GM12874 (cell line): Measurements from ENCODE around the gene PPP1R10.

Source experiments
- TF ChIP-seq, protein P1 (sequence below): IDR thresholded peaks from 2 replicates; pipeline ENCODE4 v1.5.1; 2011; ENCODE audit warnings: low read depth, mild to moderate bottlenecking, control low read depth, low read length, moderate library complexity; ENCODE audit not compliant: insufficient read depth

Gene PPP1R10

DNA sequence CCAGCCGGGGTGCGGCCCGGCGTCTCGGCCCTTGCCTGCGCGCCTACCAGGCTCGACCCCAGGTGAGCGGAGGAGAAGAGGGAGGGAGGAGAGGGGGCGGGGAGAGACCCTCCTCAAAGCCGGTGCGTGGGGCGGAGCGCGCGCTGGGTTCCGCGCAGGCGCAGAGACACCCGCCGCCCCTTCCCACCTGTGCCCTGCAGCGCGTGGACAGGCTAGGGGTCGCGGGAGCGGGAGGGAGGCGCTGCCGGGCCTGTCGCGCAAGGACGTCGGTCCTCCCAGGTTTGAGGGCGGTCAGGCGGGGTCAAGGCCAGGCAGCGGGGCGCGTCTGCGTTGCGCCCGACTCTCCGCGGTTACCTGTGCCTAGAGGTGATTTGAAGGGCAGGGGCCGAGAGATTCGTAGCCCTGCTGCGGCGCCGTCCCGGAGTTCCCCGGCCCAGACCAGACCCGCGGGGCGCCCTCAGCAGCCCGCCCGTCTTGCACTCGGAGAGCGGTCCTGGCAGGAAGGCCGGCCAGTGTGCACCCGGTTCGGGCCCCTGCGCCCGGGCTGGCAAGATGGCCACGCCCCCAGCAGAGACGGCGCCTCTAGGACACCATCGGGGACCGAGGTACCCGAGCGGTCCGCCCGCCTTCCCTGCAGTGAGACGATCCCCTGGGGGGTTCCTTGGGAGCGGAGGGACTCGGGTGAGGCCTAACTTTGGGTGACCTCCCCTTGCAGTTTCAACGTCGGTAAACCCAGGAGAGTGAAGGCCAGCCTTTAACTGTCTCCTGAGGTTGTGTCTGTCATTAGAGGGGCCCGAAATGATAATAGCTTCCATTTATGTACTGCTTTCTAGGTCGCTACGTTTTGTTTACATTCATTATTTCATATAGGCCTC lies 30.4 kb upstream of the PPP1R10 start:
- TF ChIP-seq, protein P1, sequence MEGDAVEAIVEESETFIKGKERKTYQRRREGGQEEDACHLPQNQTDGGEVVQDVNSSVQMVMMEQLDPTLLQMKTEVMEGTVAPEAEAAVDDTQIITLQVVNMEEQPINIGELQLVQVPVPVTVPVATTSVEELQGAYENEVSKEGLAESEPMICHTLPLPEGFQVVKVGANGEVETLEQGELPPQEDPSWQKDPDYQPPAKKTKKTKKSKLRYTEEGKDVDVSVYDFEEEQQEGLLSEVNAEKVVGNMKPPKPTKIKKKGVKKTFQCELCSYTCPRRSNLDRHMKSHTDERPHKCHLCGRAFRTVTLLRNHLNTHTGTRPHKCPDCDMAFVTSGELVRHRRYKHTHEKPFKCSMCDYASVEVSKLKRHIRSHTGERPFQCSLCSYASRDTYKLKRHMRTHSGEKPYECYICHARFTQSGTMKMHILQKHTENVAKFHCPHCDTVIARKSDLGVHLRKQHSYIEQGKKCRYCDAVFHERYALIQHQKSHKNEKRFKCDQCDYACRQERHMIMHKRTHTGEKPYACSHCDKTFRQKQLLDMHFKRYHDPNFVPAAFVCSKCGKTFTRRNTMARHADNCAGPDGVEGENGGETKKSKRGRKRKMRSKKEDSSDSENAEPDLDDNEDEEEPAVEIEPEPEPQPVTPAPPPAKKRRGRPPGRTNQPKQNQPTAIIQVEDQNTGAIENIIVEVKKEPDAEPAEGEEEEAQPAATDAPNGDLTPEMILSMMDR, result no peak

- TF ChIP-seq, protein P1, result no peak
Observed at GRCh38 chr6:30646450-30647241, 29.6 kb upstream of the PPP1R10 start, which contains the start of gene C6orf136. Gene C6orf136 (plus strand): TSS chr6:30647133. CDS start chr6:30647232, 99 bp downstream.

DNA sequence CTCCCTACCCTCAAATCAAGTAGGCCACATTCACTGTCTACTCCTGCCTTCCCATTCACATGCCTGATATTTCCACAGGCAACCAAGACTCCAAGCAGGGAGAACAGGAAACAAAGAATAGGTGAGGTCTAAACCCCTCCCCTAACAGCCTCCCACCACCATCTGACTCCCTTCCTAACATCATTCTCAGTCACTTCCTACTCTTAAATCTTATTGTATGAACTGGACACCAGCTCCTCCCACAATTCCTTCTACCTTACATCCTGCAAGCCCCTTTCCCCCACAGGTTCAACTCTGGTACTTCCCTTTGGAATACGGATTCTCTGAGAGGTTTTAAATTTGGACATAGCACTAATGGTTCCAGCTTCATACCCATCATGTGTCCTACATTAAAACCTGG lies 28.9 kb upstream of the PPP1R10 start:
- TF ChIP-seq, protein P1, result no peak

GRCh38 chr6:30644769-30645168 lies 27.7 kb upstream of the PPP1R10 start:
- TF ChIP-seq, protein P1, result no peak

GRCh38 chr6:30643656-30644055 lies 26.6 kb upstream of the PPP1R10 start:
- TF ChIP-seq, protein P1, result no peak

DNA sequence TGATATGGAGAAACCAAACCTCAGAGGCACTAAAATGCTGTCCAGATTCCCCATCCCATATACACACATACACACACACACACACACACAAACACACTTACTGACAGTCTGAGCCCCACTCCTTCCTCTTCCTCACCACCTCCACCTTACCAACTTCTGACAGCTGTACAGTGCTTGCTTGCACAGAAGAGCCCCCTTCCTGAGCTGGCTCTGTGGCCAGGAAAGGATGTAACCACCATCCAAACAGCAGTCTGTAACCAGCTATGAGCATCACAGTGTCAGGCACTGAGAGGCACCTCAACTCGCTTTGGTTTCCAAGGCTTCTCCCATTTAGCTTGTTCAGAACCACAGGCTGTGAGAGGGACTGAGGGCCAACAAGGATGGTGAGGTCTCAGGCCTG lies 24.0 kb upstream of the PPP1R10 start:
- TF ChIP-seq, protein P1, result no peak

GRCh38 chr6:30640481-30640880 lies 23.4 kb upstream of the PPP1R10 start:
- TF ChIP-seq, protein P1, result no peak
